CD14-positive monocyte (primary cell): ENCODE measurements around the gene PCDHGA2. TPM values are rescaled to one million over a fixed set of nuclear protein-coding genes. Genes with fewer than 3 reads are reported as not detected.
A peak's percentile ranks its signal among the peaks of the same experiment; 100 is the strongest.

Experiments
- DNase-seq, 3 donors: peaks; one replicate each; pipeline ENCODE4 v3.0.0-alpha.2; 2011 to 2022
- H2AFZ ChIP-seq: 2 replicates; pipeline ENCODE4 v1.6.0; 2012; ENCODE audit warnings: mild to moderate bottlenecking, low read depth, low read length, inconsistent platforms; ENCODE audit not compliant: insufficient read depth, poor library complexity, severe bottlenecking
- H3K27ac ChIP-seq, 2 donors: 1 replicate in 1 of 2; 2 replicates in 1 of 2; pipeline ENCODE4 v1.5.1; 2012 to 2013; ENCODE audit warnings: low read length in 2 of 2, control low read depth in 1 of 2, inconsistent platforms in 1 of 2, low read depth in 1 of 2, mild to moderate bottlenecking in 1 of 2
- H3K27me3 ChIP-seq, 2 donors: one replicate each; pipeline versions ENCODE4 v1.6.0 to v1.6.1; 2011 to 2013; ENCODE audit warnings: low read length in 2 of 2; ENCODE audit not compliant: control insufficient read depth in 2 of 2, insufficient read depth in 2 of 2
- H3K36me3 ChIP-seq, 2 donors: replicated peaks in 1 of 2; 1 replicate in 1 of 2; 2 replicates in 1 of 2; pipeline versions ENCODE4 v1.5.1 to v1.6.1; 2012 to 2013; ENCODE audit warnings: low read length in 2 of 2, control low read depth in 1 of 2, inconsistent platforms in 1 of 2, mild to moderate bottlenecking in 1 of 2; ENCODE audit not compliant: insufficient read depth in 2 of 2, control insufficient read depth in 1 of 2
- H3K4me1 ChIP-seq, 2 donors: 1 replicate in 1 of 2; 2 replicates in 1 of 2; pipeline versions ENCODE4 v1.5.1 to v1.6.1; 2012 to 2013; ENCODE audit warnings: low read length in 2 of 2, control low read depth in 1 of 2, inconsistent platforms in 1 of 2, mild to moderate bottlenecking in 1 of 2, moderate library complexity in 1 of 2; ENCODE audit not compliant: insufficient read depth in 2 of 2, control insufficient read depth in 1 of 2
- H3K4me2 ChIP-seq: replicated peaks from 2 replicates; pipeline ENCODE3; 2012; ENCODE audit warnings: low read length, moderate library complexity, mild to moderate bottlenecking; ENCODE audit not compliant: poor library complexity, severe bottlenecking; ENCODE audit errors: extremely low read depth
- H3K4me3 ChIP-seq, 3 experiments: fragments of 200-600 bp in 1 of 3; sonication (generic) in 1 of 3; replicated peaks in 1 of 3; 1 replicate in 2 of 3; 2 replicates in 1 of 3; pipeline ENCODE4 v1.5.1; 2011 to 2013; ENCODE audit warnings: low read length in 3 of 3, mild to moderate bottlenecking in 3 of 3, control low read depth in 2 of 3, low read depth in 2 of 3, inconsistent platforms in 1 of 3, moderate library complexity in 1 of 3
- H3K79me2 ChIP-seq: 2 replicates; pipeline ENCODE4 v1.6.0; 2012; ENCODE audit warnings: mild to moderate bottlenecking, control low read depth, inconsistent platforms, low read length, moderate library complexity; ENCODE audit not compliant: insufficient read depth
- H3K9ac ChIP-seq: 2 replicates; pipeline ENCODE4 v1.6.0; 2017; ENCODE audit warnings: low read length, mild to moderate bottlenecking; ENCODE audit not compliant: insufficient read depth, poor library complexity, severe bottlenecking
- H3K9me3 ChIP-seq, 2 donors: replicated peaks in 1 of 2; 1 replicate in 1 of 2; 2 replicates in 1 of 2; pipeline versions ENCODE4 v1.5.1 to v1.6.1; 2012 to 2013; ENCODE audit warnings: low read length in 2 of 2, control low read depth in 1 of 2; ENCODE audit not compliant: control insufficient read depth in 1 of 2, insufficient read depth in 1 of 2
- H4K20me1 ChIP-seq: 2 replicates; pipeline ENCODE4 v1.6.0; 2012; ENCODE audit warnings: mild to moderate bottlenecking, low read length, control low read depth, moderate library complexity; ENCODE audit not compliant: insufficient read depth
- H3K27ac Mint-ChIP-seq, 7 donors: one replicate each; pipeline ENCODE4 v1.8.0; 2020; ENCODE audit warnings: mild to moderate bottlenecking in 7 of 7, mixed read lengths in 7 of 7, moderate library complexity in 6 of 7, inconsistent platforms in 2 of 7
- H3K27me3 Mint-ChIP-seq, 3 donors: one replicate each; pipeline ENCODE4 v1.8.0; 2021 to 2022; ENCODE audit warnings: low read depth in 3 of 3, mild to moderate bottlenecking in 3 of 3, mixed read lengths in 3 of 3, moderate library complexity in 3 of 3, inconsistent platforms in 1 of 3
- H3K36me3 Mint-ChIP-seq, 2 donors: one replicate each; pipeline ENCODE4 v1.8.0; 2020; ENCODE audit warnings: mixed read lengths in 2 of 2, inconsistent platforms in 1 of 2, mild to moderate bottlenecking in 1 of 2
- H3K4me1 Mint-ChIP-seq: one replicate; pipeline ENCODE4 v1.8.0; 2020; ENCODE audit warnings: mild to moderate bottlenecking, mixed read lengths
- H3K4me3 Mint-ChIP-seq, 2 donors: one replicate each; pipeline ENCODE4 v1.8.0; 2020; ENCODE audit warnings: mild to moderate bottlenecking in 2 of 2, mixed read lengths in 2 of 2, moderate library complexity in 1 of 2
- H3K9me3 Mint-ChIP-seq, 7 donors: one replicate each; pipeline ENCODE4 v1.8.0; 2020 to 2022; ENCODE audit warnings: mixed read lengths in 7 of 7, mild to moderate bottlenecking in 6 of 7, moderate library complexity in 6 of 7, inconsistent platforms in 2 of 7
- WGBS: methylation state at CpG from one replicate; pipeline ENCODE4 v1.1.5; 2013; ENCODE audit warnings: missing lambda C conversion rate; ENCODE audit not compliant: insufficient coverage; 5-methylcytosine and 5-hydroxymethylcytosine counted together
- intact Hi-C, 2 donors: fragments of 100-400 bp; cut with micrococcal nuclease; formaldehyde crosslinking; loops; one replicate each; pipeline versions ENCODE4 v1.15.0 to v1.15.1; 2023
- polyA plus RNA-seq, 3 donors: library from polyadenylated mRNA; depleted of rRNA in 1 of 3; unstranded in 2 of 3; stranded (reverse) in 1 of 3; fragments of 300-500 nt in 2 of 3; fragments of >200 nt in 1 of 3; fragmentation: Illumina TruSeq in 2 of 3; gene quantifications; 1 replicate in 2 of 3; 2 replicates in 1 of 3; pipeline ENCODE4 v1.2.3, GENCODE V29; 2012 to 2021
- TF ChIP-seq, protein P1 (sequence below): fragments of 200-600 bp; IDR thresholded peaks from one replicate; pipeline ENCODE4 v1.8.0; 2022; ENCODE audit warnings: antibody characterized with exemption, mild to moderate bottlenecking

PCDHGA2 gene
- polyA plus RNA-seq, 3 donors: not detected

- H3K4me1 Mint-ChIP-seq: peaks cover 8% of the 10 kb centered on the region
- H3K4me3 ChIP-seq: no peak overlapping the region
- H3K27ac ChIP-seq: no peak overlapping the region
- H3K79me2 ChIP-seq: no peaks in the 10 kb centered on the region
- H3K27ac Mint-ChIP-seq: no peak overlapping the region
- no peak overlapping the region for H3K4me2 ChIP-seq
- intact Hi-C loops: no loop called here
- H3K36me3 Mint-ChIP-seq: peaks cover 6 to 11% of the 10 kb centered on the region in 2 donors
- H3K9ac ChIP-seq: no peak overlapping the region
- H3K27me3 Mint-ChIP-seq: peaks cover 46 to 77% (median 72%) of the 10 kb centered on the region in 3 donors
- no peak overlapping the region for H2AFZ ChIP-seq
- TF ChIP-seq, protein P1, sequence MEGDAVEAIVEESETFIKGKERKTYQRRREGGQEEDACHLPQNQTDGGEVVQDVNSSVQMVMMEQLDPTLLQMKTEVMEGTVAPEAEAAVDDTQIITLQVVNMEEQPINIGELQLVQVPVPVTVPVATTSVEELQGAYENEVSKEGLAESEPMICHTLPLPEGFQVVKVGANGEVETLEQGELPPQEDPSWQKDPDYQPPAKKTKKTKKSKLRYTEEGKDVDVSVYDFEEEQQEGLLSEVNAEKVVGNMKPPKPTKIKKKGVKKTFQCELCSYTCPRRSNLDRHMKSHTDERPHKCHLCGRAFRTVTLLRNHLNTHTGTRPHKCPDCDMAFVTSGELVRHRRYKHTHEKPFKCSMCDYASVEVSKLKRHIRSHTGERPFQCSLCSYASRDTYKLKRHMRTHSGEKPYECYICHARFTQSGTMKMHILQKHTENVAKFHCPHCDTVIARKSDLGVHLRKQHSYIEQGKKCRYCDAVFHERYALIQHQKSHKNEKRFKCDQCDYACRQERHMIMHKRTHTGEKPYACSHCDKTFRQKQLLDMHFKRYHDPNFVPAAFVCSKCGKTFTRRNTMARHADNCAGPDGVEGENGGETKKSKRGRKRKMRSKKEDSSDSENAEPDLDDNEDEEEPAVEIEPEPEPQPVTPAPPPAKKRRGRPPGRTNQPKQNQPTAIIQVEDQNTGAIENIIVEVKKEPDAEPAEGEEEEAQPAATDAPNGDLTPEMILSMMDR: no peak
- H3K4me1 ChIP-seq: no peaks in the 10 kb centered on the region
- WGBS: 40% methylated on average over 69 of the region's 69 CpGs
- no peaks in the 10 kb centered on the region for H3K36me3 ChIP-seq
- no peaks in the 10 kb centered on the region for H4K20me1 ChIP-seq
- H3K4me3 Mint-ChIP-seq: peak overlapping the region in 1 of 2 donors; percentile 59
- peaks cover 37 to 96% of the 10 kb centered on the region in 2 donors for H3K27me3 ChIP-seq
- H3K9me3 ChIP-seq: peaks cover 59 to 66% of the 10 kb centered on the region in 2 donors
- no peak for DNase-seq
- H3K9me3 Mint-ChIP-seq: peaks cover 42 to 79% (median 67%) of the 10 kb centered on the region in 7 donors
These were observed 33.3 kb downstream of the PCDHGA2 start for GRCh38 chr5:141371572-141372475.

GRCh38 chr5:141373673-141374317 is 35.2 kb downstream of the PCDHGA2 start, which contains the start of gene PCDHGA6:
TSS of gene PCDHGA6 (plus strand) at chr5:141373891. CDS start at chr5:141374084, 193 bp downstream.
- H3K9me3 ChIP-seq: peaks cover 64 to 73% of the 10 kb centered on the region in 2 donors
- H3K27ac Mint-ChIP-seq: no peak within 1 kb of the TSS
- peak within 1 kb of the TSS in 1 of 2 donors; percentile 60 for H3K4me3 Mint-ChIP-seq
- no peak within 1 kb of the TSS for H3K27ac ChIP-seq
- H3K4me3 ChIP-seq: no peak within 1 kb of the TSS
- H3K4me2 ChIP-seq: no peak within 1 kb of the TSS
- intact Hi-C loops: no loop called here
- H3K4me1 ChIP-seq: no peaks in the 10 kb centered on the region
- H3K4me1 Mint-ChIP-seq: peaks cover 8% of the 10 kb centered on the region
- H3K79me2 ChIP-seq: no peaks in the 10 kb centered on the region
- TF ChIP-seq, protein P1: peak; percentile 17
- peaks cover 42 to 85% (median 73%) of the 10 kb centered on the region in 7 donors for H3K9me3 Mint-ChIP-seq
- no peaks in the 10 kb centered on the region for H4K20me1 ChIP-seq
- peaks cover 39 to 75% (median 64%) of the 10 kb centered on the region in 3 donors for H3K27me3 Mint-ChIP-seq
- DNase-seq: no peak
- WGBS: 29% methylated on average over 26 of the region's 27 CpGs
- H3K27me3 ChIP-seq: peaks cover 35 to 88% of the 10 kb centered on the region in 2 donors
- peaks cover 6 to 11% of the 10 kb centered on the region in 2 donors for H3K36me3 Mint-ChIP-seq
- no peaks in the 10 kb centered on the region for H3K36me3 ChIP-seq
- no peak within 1 kb of the TSS for H3K9ac ChIP-seq
- no peak within 1 kb of the TSS for H2AFZ ChIP-seq
